Measurements from ENCODE around the gene COX6B2. TPM values are rescaled to one million over a fixed set of nuclear protein-coding genes. Genes with fewer than 3 reads are reported as not detected.
A peak's percentile ranks its signal among the peaks of the same experiment; 100 is the strongest.

The COX6B2 gene
- polyA plus RNA-seq, 1 experiment: 0.16 TPM

DNA sequence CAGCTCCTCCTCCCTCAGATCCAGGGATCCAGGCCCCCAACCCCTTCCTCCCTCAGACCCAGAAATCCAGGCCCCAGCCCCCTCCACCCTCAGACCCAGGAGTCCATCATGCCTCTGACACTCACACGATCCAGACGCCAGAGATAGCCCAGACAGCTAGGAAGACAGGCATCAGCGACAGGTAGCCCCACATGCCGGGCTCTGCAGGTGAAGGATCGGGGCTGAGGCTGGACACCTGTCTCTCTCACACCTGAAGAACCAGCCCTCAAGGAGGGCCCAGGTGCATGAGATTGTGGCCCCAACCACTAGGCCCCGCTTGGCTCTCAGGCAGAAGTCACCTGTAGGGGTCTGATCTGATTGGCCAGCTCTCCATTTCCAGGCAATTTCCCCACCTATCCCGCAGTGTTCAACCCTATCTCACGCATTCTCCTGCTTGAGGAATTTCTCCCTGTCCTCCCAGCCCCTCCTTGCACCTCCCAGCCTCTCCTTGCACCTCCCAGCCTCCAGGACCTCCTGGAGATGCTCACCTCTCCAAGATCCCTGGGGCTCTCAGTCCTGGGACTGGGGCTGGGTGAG lies 33.6 kb downstream of the COX6B2 start:
- no peak for DNase-seq (ENCODE audit: low read depth, low spot score)
- Histone ChIP-seq H3K9me3 (ENCODE audit: control insufficient read depth, insufficient read depth, low read length) (peaks cover 5% of the 10 kb centered on the region), H3K27me3 (ENCODE audit: control insufficient read depth, insufficient read depth, low read length) (peaks cover 15% of the 10 kb centered on the region), H3K4me3 (ENCODE audit: low read depth, low read length) (no peak overlapping the region), H3K27ac (ENCODE audit: low read depth, low read length) (no peak overlapping the region)
- TF ChIP-seq, protein P1, sequence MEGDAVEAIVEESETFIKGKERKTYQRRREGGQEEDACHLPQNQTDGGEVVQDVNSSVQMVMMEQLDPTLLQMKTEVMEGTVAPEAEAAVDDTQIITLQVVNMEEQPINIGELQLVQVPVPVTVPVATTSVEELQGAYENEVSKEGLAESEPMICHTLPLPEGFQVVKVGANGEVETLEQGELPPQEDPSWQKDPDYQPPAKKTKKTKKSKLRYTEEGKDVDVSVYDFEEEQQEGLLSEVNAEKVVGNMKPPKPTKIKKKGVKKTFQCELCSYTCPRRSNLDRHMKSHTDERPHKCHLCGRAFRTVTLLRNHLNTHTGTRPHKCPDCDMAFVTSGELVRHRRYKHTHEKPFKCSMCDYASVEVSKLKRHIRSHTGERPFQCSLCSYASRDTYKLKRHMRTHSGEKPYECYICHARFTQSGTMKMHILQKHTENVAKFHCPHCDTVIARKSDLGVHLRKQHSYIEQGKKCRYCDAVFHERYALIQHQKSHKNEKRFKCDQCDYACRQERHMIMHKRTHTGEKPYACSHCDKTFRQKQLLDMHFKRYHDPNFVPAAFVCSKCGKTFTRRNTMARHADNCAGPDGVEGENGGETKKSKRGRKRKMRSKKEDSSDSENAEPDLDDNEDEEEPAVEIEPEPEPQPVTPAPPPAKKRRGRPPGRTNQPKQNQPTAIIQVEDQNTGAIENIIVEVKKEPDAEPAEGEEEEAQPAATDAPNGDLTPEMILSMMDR (IDR thresholded peaks at IDR 0.05; ENCODE audit: low read depth, low read length): no peak
- ChIA-PET POLR2A (interaction anchor here (0.5 to 2.0 kb wide), 2 partner anchors 18 to 72 kb away, joined by 7 to 8 read pairs; partner anchors contain the start of gene KMT5C), CTCF (interaction anchor here (0.5 to 1.2 kb wide), 3 partner anchors 19 to 310 kb away, joined by 3 to 5 read pairs (median 4); no protein-coding TSS in a partner anchor)

DNA sequence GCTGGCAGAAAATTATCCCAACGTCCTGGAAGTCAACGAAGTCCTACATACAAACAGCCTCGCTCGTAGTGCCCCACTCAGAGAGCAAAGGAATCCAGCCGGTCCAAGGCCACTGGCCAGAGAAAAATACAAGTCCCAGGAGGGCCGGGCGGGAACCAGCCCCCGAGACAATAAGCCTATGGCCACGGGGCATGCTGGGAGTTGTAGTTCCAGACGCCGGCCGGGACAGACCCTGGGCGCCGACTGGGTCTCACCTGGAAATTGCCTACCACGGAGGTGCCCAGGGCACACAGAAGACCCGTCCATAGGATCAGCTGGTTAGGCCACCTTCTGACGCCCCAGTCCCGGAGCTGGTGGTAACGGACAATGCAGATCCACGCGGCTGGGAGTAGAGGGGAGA lies 34.7 kb downstream of the COX6B2 start:
- CTCF ChIA-PET: no interaction called here
- Histone ChIP-seq H3K9me3 (ENCODE audit: control insufficient read depth, insufficient read depth, low read length) (peaks cover 6% of the 10 kb centered on the region), H3K4me3 (ENCODE audit: low read depth, low read length) (no peak overlapping the region), H3K27me3 (ENCODE audit: control insufficient read depth, insufficient read depth, low read length) (peaks cover 12% of the 10 kb centered on the region), H3K27ac (ENCODE audit: low read depth, low read length) (no peak overlapping the region)
- TF ChIP-seq, protein P1 (IDR thresholded peaks at IDR 0.05; ENCODE audit: low read depth, low read length): no peak
- POLR2A ChIA-PET: interaction anchor here (0.7 kb wide), 1 partner anchor 17 kb away, joined by 6 read pairs; no protein-coding TSS in a partner anchor
- DNase-seq (ENCODE audit: low read depth, low spot score): no peak

GRCh38 chr19:55316646-55317045 lies 37.9 kb downstream of the COX6B2 start:
- DNase-seq (ENCODE audit: low read depth, low spot score): no peak
- TF ChIP-seq, protein P1 (IDR thresholded peaks at IDR 0.05; ENCODE audit: low read depth, low read length): no peak
- CTCF ChIA-PET: interaction anchor here (0.9 kb wide), 1 partner anchor 14 kb away, joined by 4 read pairs; no protein-coding TSS in a partner anchor
- Histone ChIP-seq H3K9me3 (ENCODE audit: control insufficient read depth, insufficient read depth, low read length) (peaks cover 6% of the 10 kb centered on the region), H3K4me3 (ENCODE audit: low read depth, low read length) (no peak overlapping the region), H3K27me3 (ENCODE audit: control insufficient read depth, insufficient read depth, low read length) (peaks cover 7% of the 10 kb centered on the region), H3K27ac (ENCODE audit: low read depth, low read length) (no peak overlapping the region)
- POLR2A ChIA-PET: no interaction called here

- no peak overlapping the region for H3K27ac ChIP-seq (ENCODE audit: low read depth, low read length)
- no peak overlapping the region for H3K4me3 ChIP-seq (ENCODE audit: low read depth, low read length)
- ChIA-PET CTCF (no interaction called here), POLR2A (no interaction called here)
- DNase-seq (ENCODE audit: low read depth, low spot score): no peak
- H3K9me3 ChIP-seq (ENCODE audit: control insufficient read depth, insufficient read depth, low read length): peaks cover 6% of the 10 kb centered on the region
- H3K27me3 ChIP-seq (ENCODE audit: control insufficient read depth, insufficient read depth, low read length): peaks cover 2% of the 10 kb centered on the region
- TF ChIP-seq, protein P1 (IDR thresholded peaks at IDR 0.05; ENCODE audit: low read depth, low read length): no peak
Measured at GRCh38 chr19:55315956-55316525, 38.5 kb downstream of the COX6B2 start.

- DNase-seq (ENCODE audit: low read depth, low spot score): no peak
- CTCF ChIA-PET: interaction anchor here (5.0 kb wide), 1 partner anchor 12 kb away, joined by 27 read pairs; no protein-coding TSS in a partner anchor
- Histone ChIP-seq H3K9me3 (ENCODE audit: control insufficient read depth, insufficient read depth, low read length) (peaks cover 6% of the 10 kb centered on the region), H3K27ac (ENCODE audit: low read depth, low read length) (peak overlapping the region; percentile 11), H3K4me3 (ENCODE audit: low read depth, low read length) (no peak overlapping the region), H3K27me3 (ENCODE audit: control insufficient read depth, insufficient read depth, low read length) (no peaks in the 10 kb centered on the region)
- POLR2A ChIA-PET: interaction anchor here (0.8 kb wide), 1 partner anchor 17 kb away, joined by 3 read pairs; no protein-coding TSS in a partner anchor
- TF ChIP-seq, protein P1 (IDR thresholded peaks at IDR 0.05; ENCODE audit: low read depth, low read length): no peak
Measured at GRCh38 chr19:55314396-55314795, 40.1 kb downstream of the COX6B2 start.

Measured in AG04450 (cell line).